HL-60 (cell line): ENCODE results near the gene FAM184A.

Experiments
- GABPA ChIP-seq: IDR thresholded peaks from 2 replicates; pipeline ENCODE4 v1.6.1; 2012; ENCODE audit warnings: low read depth
- POLR2AphosphoS5 ChIP-seq: IDR thresholded peaks from 2 replicates; pipeline ENCODE4 v1.6.1; 2012; ENCODE audit warnings: low read depth
- SPI1 ChIP-seq: IDR thresholded peaks from 2 replicates; pipeline ENCODE4 v1.6.1; 2012; ENCODE audit warnings: low read depth, mild to moderate bottlenecking, borderline replicate concordance
- TF ChIP-seq, protein P1 (sequence below): IDR thresholded peaks from one replicate; pipeline ENCODE4 v1.5.1; 2011; ENCODE audit warnings: low read length, control low read depth, inconsistent platforms; ENCODE audit not compliant: insufficient read depth

DNA sequence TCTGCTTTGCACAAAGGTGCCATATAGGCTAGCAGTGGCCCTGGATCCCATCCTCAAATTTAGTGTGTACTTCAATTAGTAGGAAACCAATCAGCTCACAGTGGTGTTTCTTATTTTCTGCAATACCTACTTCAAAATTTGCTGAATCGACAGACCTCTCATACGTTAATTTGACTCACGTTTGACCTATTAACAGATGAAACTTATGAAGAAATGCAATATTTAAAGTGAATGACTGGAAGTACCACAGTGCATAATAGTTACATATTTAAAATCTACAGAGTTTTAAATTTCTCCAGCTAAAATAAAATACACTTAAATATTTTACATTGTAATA lies 95.9 kb downstream of the FAM184A start:
- TF ChIP-seq, protein P1, sequence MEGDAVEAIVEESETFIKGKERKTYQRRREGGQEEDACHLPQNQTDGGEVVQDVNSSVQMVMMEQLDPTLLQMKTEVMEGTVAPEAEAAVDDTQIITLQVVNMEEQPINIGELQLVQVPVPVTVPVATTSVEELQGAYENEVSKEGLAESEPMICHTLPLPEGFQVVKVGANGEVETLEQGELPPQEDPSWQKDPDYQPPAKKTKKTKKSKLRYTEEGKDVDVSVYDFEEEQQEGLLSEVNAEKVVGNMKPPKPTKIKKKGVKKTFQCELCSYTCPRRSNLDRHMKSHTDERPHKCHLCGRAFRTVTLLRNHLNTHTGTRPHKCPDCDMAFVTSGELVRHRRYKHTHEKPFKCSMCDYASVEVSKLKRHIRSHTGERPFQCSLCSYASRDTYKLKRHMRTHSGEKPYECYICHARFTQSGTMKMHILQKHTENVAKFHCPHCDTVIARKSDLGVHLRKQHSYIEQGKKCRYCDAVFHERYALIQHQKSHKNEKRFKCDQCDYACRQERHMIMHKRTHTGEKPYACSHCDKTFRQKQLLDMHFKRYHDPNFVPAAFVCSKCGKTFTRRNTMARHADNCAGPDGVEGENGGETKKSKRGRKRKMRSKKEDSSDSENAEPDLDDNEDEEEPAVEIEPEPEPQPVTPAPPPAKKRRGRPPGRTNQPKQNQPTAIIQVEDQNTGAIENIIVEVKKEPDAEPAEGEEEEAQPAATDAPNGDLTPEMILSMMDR = no peak
- TF ChIP-seq POLR2AphosphoS5 (no peak), GABPA (no peak), SPI1 (no peak)
